Endothelial cell of umbilical vein (primary cell): ENCODE measurements around the gene ACTMAP. TPM values are rescaled to one million over a fixed set of nuclear protein-coding genes. Genes with fewer than 3 reads are reported as not detected.

ENCODE experiments used
- BruUV-seq: library from RNA; stranded (reverse); fragments of 400-500 nt; replicated peaks from 2 replicates; lab custom pipeline; 2021; lab: Mats Ljungman, UMichigan
- CTCF ChIA-PET: fragments of 300-600, 350-600 bp; sonication (Branson Sonifier 250); formaldehyde crosslinking; loops from one replicate; lab custom pipeline; 2021; ENCODE audit warnings: antibody characterized with exemption, inconsistent platforms; lab: Charles Lee
- POLR2A ChIA-PET: fragments of 300-600, 350-600 bp; sonication (Branson Sonifier 250); formaldehyde crosslinking; loops from one replicate; lab custom pipeline; 2021; ENCODE audit warnings: antibody characterized with exemption, inconsistent platforms; lab: Charles Lee
- DNase-seq: peaks from one replicate; pipeline ENCODE4 v3.0.0-alpha.2; 2011; ENCODE audit warnings: low read depth, low spot score
- FAIRE-seq: peaks from 2 replicates; lab custom pipeline; 2011; peaks lifted over from hg19 to GRCh38; lab: Jason Lieb, UNC
- H2AFZ ChIP-seq: 2 replicates; pipeline ENCODE4 v1.6.0; 2012; ENCODE audit warnings: low read depth, low read length, control low read depth, inconsistent platforms
- H3K27ac ChIP-seq: 2 replicates; pipeline ENCODE4 v1.5.1; 2011; ENCODE audit warnings: low read depth, mild to moderate bottlenecking, control low read depth, low read length, moderate library complexity; ENCODE audit not compliant: insufficient read depth
- H3K27me3 ChIP-seq, 2 experiments: 2 replicates each; pipeline versions ENCODE4 v1.6.0 to v1.6.1; 2011; ENCODE audit warnings: low read length in 2 of 2, mixed read lengths in 1 of 2; ENCODE audit not compliant: control insufficient read depth in 2 of 2, insufficient read depth in 2 of 2
- H3K36me3 ChIP-seq, 2 experiments: 2 replicates in 1 of 2; 3 replicates in 1 of 2; pipeline ENCODE4 v1.5.1; 2011; ENCODE audit warnings: low read length in 2 of 2, mild to moderate bottlenecking in 1 of 2, moderate library complexity in 1 of 2; ENCODE audit not compliant: control insufficient read depth in 2 of 2, insufficient read depth in 2 of 2; ENCODE audit errors: extremely low read depth in 1 of 2
- H3K4me1 ChIP-seq: 3 replicates; pipeline ENCODE4 v1.5.1; 2011; ENCODE audit warnings: mild to moderate bottlenecking, low read length; ENCODE audit not compliant: control insufficient read depth, insufficient read depth; ENCODE audit errors: extremely low read depth
- H3K4me2 ChIP-seq: 2 replicates; pipeline ENCODE4 v1.6.1; 2011; ENCODE audit warnings: low read length, control low read depth, mixed read lengths; ENCODE audit not compliant: insufficient read depth
- H3K4me3 ChIP-seq, 3 experiments: fragments of 200-600 bp in 1 of 3; sonication (generic), shearing (Covaris generic) in 1 of 3; replicated peaks in 1 of 3; 2 replicates each; pipeline ENCODE4 v1.5.1; 2011 to 2016; ENCODE audit warnings: control low read depth in 3 of 3, low read length in 3 of 3, mild to moderate bottlenecking in 2 of 3, inconsistent platforms in 1 of 3, low read depth in 1 of 3, moderate library complexity in 1 of 3; ENCODE audit not compliant: insufficient read depth in 1 of 3
- H3K79me2 ChIP-seq: 2 replicates; pipeline ENCODE4 v1.6.0; 2012; ENCODE audit warnings: low read length, inconsistent platforms; ENCODE audit not compliant: control insufficient read depth, insufficient read depth
- H3K9ac ChIP-seq: replicated peaks from 2 replicates; pipeline ENCODE3; 2011; ENCODE audit warnings: low read length, control low read depth; ENCODE audit not compliant: insufficient read depth; ENCODE audit errors: extremely low read depth
- H3K9me1 ChIP-seq: replicated peaks from 3 replicates; pipeline ENCODE4 v1.6.0; 2011; ENCODE audit warnings: mild to moderate bottlenecking, low read length; ENCODE audit not compliant: control insufficient read depth, insufficient read depth; ENCODE audit errors: extremely low read depth
- H3K9me3 ChIP-seq: replicated peaks from 2 replicates; pipeline ENCODE4 v1.5.1; 2012; ENCODE audit warnings: low read length, inconsistent platforms; ENCODE audit not compliant: control insufficient read depth, insufficient read depth
- H4K20me1 ChIP-seq: replicated peaks from 2 replicates; pipeline ENCODE3; 2011; ENCODE audit warnings: mild to moderate bottlenecking, low read length; ENCODE audit not compliant: control insufficient read depth, insufficient read depth; ENCODE audit errors: extremely low read depth
- EZH2 ChIP-seq: IDR thresholded peaks from 2 replicates; pipeline ENCODE4 v1.6.1; 2012; ENCODE audit warnings: borderline replicate concordance, low read depth, mild to moderate bottlenecking, moderate library complexity, low read length, inconsistent platforms; ENCODE audit not compliant: severe bottlenecking
- FOS ChIP-seq: IDR thresholded peaks from 2 replicates; pipeline ENCODE4 v1.6.1; 2011; ENCODE audit warnings: mild to moderate bottlenecking, low read length, moderate library complexity, borderline replicate concordance; ENCODE audit not compliant: insufficient read depth
- GATA2 ChIP-seq: IDR thresholded peaks from 2 replicates; pipeline ENCODE4 v1.7.0; 2011; ENCODE audit warnings: low read depth, mild to moderate bottlenecking, moderate library complexity, mixed read lengths, low read length; ENCODE audit not compliant: insufficient read length, insufficient read depth
- JUN ChIP-seq: IDR thresholded peaks from 2 replicates; pipeline ENCODE4 v1.6.1; 2011; ENCODE audit warnings: borderline replicate concordance, low read depth; ENCODE audit not compliant: insufficient read length, insufficient read depth
- MYC ChIP-seq: IDR thresholded peaks from one replicate; pipeline ENCODE4 v1.6.1; 2011; ENCODE audit warnings: mild to moderate bottlenecking, low read depth, low read length
- POLR2A ChIP-seq: IDR thresholded peaks from 2 replicates; pipeline ENCODE4 v1.6.1; 2012; ENCODE audit warnings: low read depth, mild to moderate bottlenecking, control low read depth, low read length
- POLR2AphosphoS5 ChIP-seq: IDR thresholded peaks from 2 replicates; pipeline ENCODE4 v1.6.1; 2012; ENCODE audit warnings: low read depth, mild to moderate bottlenecking, control low read depth, low read length, moderate library complexity; ENCODE audit not compliant: insufficient read depth
- dilution Hi-C: fragments of 300-500 bp; cut with MboI; formaldehyde crosslinking; loops from one replicate; pipeline ENCODE4 v1.15.0; 2019; ENCODE audit warnings: low sequenced_read_pairs; ENCODE audit not compliant: extremely low pct_ligation_motif_present
- intact Hi-C: fragments of 100-400 bp; cut with micrococcal nuclease; formaldehyde crosslinking; loops from one replicate; pipeline ENCODE4 v1.10.0; 2022
- polyA plus RNA-seq, 4 experiments: library from polyadenylated mRNA; depleted of rRNA in 3 of 4; stranded (reverse) in 3 of 4; unstranded in 1 of 4; fragments of >200 nt; gene quantifications; 2 replicates each; pipeline versions ENCODE4 v1.2.1 to v1.2.3, GENCODE V29; 2011 to 2012; ENCODE audit warnings: missing spikeins in 1 of 4
- total RNA-seq: library from RNA; stranded (reverse); gene quantifications from 2 replicates; pipeline ENCODE4 v1.2.3, GENCODE V29; 2021
- TF ChIP-seq, protein P1 (sequence below), 2 donors: IDR thresholded peaks; 1 replicate in 1 of 2; 2 replicates in 1 of 2; pipeline ENCODE4 v1.5.1; 2011; ENCODE audit warnings: low read length in 2 of 2, mild to moderate bottlenecking in 2 of 2, moderate library complexity in 2 of 2, control low read depth in 1 of 2, inconsistent platforms in 1 of 2, low read depth in 1 of 2; ENCODE audit not compliant: insufficient read depth in 1 of 2; ENCODE audit errors: extremely low read depth in 1 of 2
- TF ChIP-seq, protein P2 (sequence below): IDR thresholded peaks from 2 replicates; pipeline ENCODE4 v1.6.1; 2011; ENCODE audit not compliant: insufficient read depth, insufficient read length

Gene ACTMAP
- total and polyA plus RNA-seq, 2 donors (not counting 3 experiments of a cell fraction or from before 2014, with no cell fraction given), result 5.2 to 9.1 TPM

DNA sequence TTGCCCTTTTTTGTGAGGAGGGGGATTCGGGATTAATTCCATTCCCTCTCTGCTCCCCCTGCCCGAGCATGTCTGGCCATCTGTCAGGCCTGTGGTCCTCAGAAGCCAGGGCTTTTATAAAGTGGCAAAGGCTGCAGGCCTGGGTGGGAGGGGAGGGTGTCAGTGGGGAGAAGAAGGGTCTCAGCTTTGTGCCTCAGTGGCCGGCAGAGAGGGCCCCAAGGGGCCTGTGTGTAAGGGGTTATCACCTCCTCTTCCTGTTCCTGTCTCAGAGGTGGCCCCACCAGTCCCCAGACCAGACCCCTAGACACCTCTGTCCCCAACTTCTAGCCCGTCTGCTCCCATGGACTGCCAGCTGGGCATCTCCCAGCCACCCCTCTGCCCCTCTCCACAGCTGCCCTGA is 56.4 kb downstream of the ACTMAP start:
- no peak overlapping the region for H3K27ac ChIP-seq
- no peaks in the 10 kb centered on the region for H3K27me3 ChIP-seq
- peaks cover 13% of the 10 kb centered on the region for H3K79me2 ChIP-seq
- dilution Hi-C loops (no loop called here), intact Hi-C loops (no loop called here)
- ChIA-PET CTCF (no interaction called here), POLR2A (no interaction called here)
- DNase-seq, result no peak
- no peak for FAIRE-seq
- TF ChIP-seq EZH2 (no peak), POLR2A (no peak), JUN (no peak), POLR2AphosphoS5 (no peak), GATA2 (no peak), FOS (no peak), MYC (no peak)
- TF ChIP-seq, protein P1, sequence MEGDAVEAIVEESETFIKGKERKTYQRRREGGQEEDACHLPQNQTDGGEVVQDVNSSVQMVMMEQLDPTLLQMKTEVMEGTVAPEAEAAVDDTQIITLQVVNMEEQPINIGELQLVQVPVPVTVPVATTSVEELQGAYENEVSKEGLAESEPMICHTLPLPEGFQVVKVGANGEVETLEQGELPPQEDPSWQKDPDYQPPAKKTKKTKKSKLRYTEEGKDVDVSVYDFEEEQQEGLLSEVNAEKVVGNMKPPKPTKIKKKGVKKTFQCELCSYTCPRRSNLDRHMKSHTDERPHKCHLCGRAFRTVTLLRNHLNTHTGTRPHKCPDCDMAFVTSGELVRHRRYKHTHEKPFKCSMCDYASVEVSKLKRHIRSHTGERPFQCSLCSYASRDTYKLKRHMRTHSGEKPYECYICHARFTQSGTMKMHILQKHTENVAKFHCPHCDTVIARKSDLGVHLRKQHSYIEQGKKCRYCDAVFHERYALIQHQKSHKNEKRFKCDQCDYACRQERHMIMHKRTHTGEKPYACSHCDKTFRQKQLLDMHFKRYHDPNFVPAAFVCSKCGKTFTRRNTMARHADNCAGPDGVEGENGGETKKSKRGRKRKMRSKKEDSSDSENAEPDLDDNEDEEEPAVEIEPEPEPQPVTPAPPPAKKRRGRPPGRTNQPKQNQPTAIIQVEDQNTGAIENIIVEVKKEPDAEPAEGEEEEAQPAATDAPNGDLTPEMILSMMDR (IDR thresholded peaks at IDR 0.05; ENCODE audit: extremely low read depth in 1 of 2, insufficient read depth in 1 of 2, low read depth in 1 of 2, low read length in 2 of 2), result no peak
- TF ChIP-seq, protein P2, sequence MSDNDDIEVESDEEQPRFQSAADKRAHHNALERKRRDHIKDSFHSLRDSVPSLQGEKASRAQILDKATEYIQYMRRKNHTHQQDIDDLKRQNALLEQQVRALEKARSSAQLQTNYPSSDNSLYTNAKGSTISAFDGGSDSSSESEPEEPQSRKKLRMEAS, result no peak
- H3K4me3 ChIP-seq, result no peak overlapping the region
- no peaks in the 10 kb centered on the region for H4K20me1 ChIP-seq
- no peak overlapping the region for H3K9ac ChIP-seq
- no peak overlapping the region for H3K4me2 ChIP-seq
- no peak overlapping the region for H2AFZ ChIP-seq
- peaks cover 11% of the 10 kb centered on the region for H3K4me1 ChIP-seq
- no TSS peak for BruUV-seq
- no peaks in the 10 kb centered on the region for H3K36me3 ChIP-seq
- no peaks in the 10 kb centered on the region for H3K9me3 ChIP-seq
- no peaks in the 10 kb centered on the region for H3K9me1 ChIP-seq
